ENCODE measurements around the gene DEUP1. TPM values are rescaled to one million over a fixed set of nuclear protein-coding genes. Genes with fewer than 3 reads are reported as not detected.

DEUP1 gene
- total RNA-seq, 4 donors from 2014 or later = not detected

- Histone ChIP-seq H3K27me3 (no peaks in the 10 kb centered on the region), H3K27ac (no peak overlapping the region), H3K9me3 (no peaks in the 10 kb centered on the region), H3K36me3 (peaks cover 0 to 7% of the 10 kb centered on the region in 2 donors), H3K4me1 (no peaks in the 10 kb centered on the region), H3K4me3 (no peak overlapping the region)
- ATAC-seq = no peak
- TF ChIP-seq CTCF (IDR thresholded peaks at IDR 0.05) (no peak), POLR2A (IDR thresholded peaks at IDR 0.05) (no peak), EP300 (IDR thresholded peaks at IDR 0.05) (no peak), POLR2AphosphoS5 (IDR thresholded peaks at IDR 0.05) (no peak)
- WGBS, 2 donors (ENCODE audit: low coverage in 1 of 2) = 100% methylated on average over 1 of the region's 1 CpG
These were observed 143.6 kb downstream of the DEUP1 start for GRCh38 chr11:93474123-93474522.

DNA sequence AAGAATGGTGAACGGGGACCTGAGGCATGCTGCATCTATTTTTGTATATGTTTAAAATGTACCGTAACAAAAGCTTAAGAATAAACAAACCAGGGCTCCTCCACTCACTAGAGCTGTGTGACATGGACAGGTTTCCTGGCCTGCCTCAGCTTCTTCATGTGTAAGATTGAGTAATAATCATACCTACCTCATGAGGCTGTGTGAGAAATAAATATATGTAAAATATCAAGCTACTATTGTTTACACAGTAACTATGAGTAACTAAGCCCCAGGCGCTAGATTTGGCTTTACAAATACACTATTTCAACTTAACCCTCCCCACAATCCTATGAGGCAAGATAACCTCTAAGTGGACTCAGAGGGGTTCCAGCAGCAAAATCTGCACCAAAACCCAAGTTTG lies 146.3 kb downstream of the DEUP1 start:
- 24 to 41% methylated on average over 2 to 3 of the region's 3 CpGs for WGBS, 2 donors (ENCODE audit: low coverage in 1 of 2)
- no peak for TF ChIP-seq POLR2A (IDR thresholded peaks at IDR 0.05)
- TF ChIP-seq POLR2AphosphoS5 (IDR thresholded peaks at IDR 0.05) = peak; percentile 34
- no peak for ATAC-seq
- no peaks in the 10 kb centered on the region for H3K4me1 ChIP-seq
- H3K9me3 ChIP-seq = no peaks in the 10 kb centered on the region
- no peak overlapping the region for H3K27ac ChIP-seq
- no peaks in the 10 kb centered on the region for H3K27me3 ChIP-seq
- no peak overlapping the region for H3K4me3 ChIP-seq
- peaks cover 0 to 11% of the 10 kb centered on the region in 2 donors for H3K36me3 ChIP-seq

DNA sequence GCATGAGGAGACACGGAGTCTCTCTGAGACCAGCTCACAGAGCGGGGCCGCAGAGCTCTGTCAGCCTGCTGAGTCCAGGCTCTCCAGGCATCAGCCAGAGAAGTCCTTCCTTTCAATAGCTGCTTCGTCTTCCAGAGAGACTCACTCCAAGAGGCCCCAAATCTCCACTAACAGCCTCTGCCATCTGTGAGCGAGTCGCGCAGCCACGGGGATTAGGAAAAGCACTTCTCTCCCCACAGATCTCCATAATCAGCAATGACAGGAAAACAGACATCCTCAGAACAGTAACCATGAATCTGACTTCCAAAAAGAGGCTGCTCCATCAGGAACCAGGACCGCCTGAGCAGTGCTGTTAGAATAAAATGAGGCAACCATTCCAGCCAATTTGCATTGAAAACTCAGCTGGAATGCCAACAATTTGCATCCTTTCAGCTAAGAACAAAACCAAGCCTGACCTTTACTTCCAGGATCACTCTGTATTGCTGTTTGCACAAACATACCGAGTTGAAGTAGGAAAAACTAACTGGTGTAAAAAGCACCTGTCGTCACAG lies 147.2 kb downstream of the DEUP1 start:
- ATAC-seq = no peak

DNA sequence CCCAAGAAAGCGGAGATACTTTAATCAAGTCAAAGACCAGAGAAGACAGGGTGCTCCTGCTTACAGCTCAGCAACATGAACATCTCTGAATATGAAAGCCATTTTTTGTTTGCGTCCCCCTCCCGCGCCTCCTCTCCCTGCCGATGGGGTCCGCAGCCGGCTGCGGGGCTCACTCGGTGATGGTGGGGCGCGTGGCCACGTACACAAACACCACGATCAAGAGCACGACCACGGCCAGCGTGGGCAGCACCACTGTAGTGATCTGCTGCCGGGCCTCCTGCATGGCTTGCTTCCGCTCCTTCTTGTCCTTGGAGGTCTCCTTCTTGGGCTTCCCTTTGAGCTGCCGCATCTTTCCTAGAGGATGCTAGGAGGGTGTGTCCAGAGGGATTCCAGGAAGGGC lies 148.3 kb downstream of the DEUP1 start:
- WGBS, 2 donors (ENCODE audit: low coverage in 1 of 2) = 91 to 98% methylated on average over 8 to 14 of the region's 19 CpGs

More for the DNA sequence above, 147.2 kb downstream of the DEUP1 start:
- peaks cover 0 to 11% of the 10 kb centered on the region in 2 donors for H3K36me3 ChIP-seq
- no peaks in the 10 kb centered on the region for H3K9me3 ChIP-seq
- H3K4me1 ChIP-seq = no peaks in the 10 kb centered on the region
- no peaks in the 10 kb centered on the region for H3K27me3 ChIP-seq
- TF ChIP-seq EP300 (IDR thresholded peaks at IDR 0.05) (no peak), POLR2AphosphoS5 (IDR thresholded peaks at IDR 0.05) (no peak), CTCF (IDR thresholded peaks at IDR 0.05) (no peak), POLR2A (IDR thresholded peaks at IDR 0.05) (no peak)
- WGBS, 2 donors (ENCODE audit: low coverage in 1 of 2) = 63 to 89% methylated on average over 5 of the region's 11 CpGs
- H3K27ac ChIP-seq = no peak overlapping the region
- H3K4me3 ChIP-seq = no peak overlapping the region

GRCh38 chr11:93480256-93480655 lies 149.7 kb downstream of the DEUP1 start:
- peaks cover 0 to 6% (median 3%) of the 10 kb centered on the region in 3 donors for H3K4me1 ChIP-seq
- no peak for ATAC-seq
- no peaks in the 10 kb centered on the region for H3K9me3 ChIP-seq
- no peak for TF ChIP-seq POLR2AphosphoS5 (IDR thresholded peaks at IDR 0.05)
- TF ChIP-seq POLR2A (IDR thresholded peaks at IDR 0.05) = no peak
- no peak for TF ChIP-seq CTCF (IDR thresholded peaks at IDR 0.05)
- TF ChIP-seq EP300 (IDR thresholded peaks at IDR 0.05) = no peak
- H3K27me3 ChIP-seq = no peaks in the 10 kb centered on the region
- H3K4me3 ChIP-seq = no peak overlapping the region
- 93% methylated on average over 2 of the region's 6 CpGs; no CpG with 5 or more reads in 1 of the 2 donors for WGBS, 2 donors (ENCODE audit: low coverage in 1 of 2)
- peaks cover 0 to 11% of the 10 kb centered on the region in 2 donors for H3K36me3 ChIP-seq
- H3K27ac ChIP-seq = no peak overlapping the region

More for the DNA sequence above, 148.3 kb downstream of the DEUP1 start:
- peaks cover 0 to 11% of the 10 kb centered on the region in 2 donors for H3K36me3 ChIP-seq
- no peak for ATAC-seq
- H3K9me3 ChIP-seq = no peaks in the 10 kb centered on the region
- TF ChIP-seq POLR2A (IDR thresholded peaks at IDR 0.05) (no peak), EP300 (IDR thresholded peaks at IDR 0.05) (no peak), POLR2AphosphoS5 (IDR thresholded peaks at IDR 0.05) (no peak), CTCF (IDR thresholded peaks at IDR 0.05) (no peak)
- no peak overlapping the region for H3K4me3 ChIP-seq
- no peak overlapping the region for H3K27ac ChIP-seq
- H3K4me1 ChIP-seq = no peaks in the 10 kb centered on the region
- no peaks in the 10 kb centered on the region for H3K27me3 ChIP-seq
